Ectodermal cell (in vitro differentiated cells): Measurements from ENCODE around the gene GZMM.

Source experiments
- H3K27ac ChIP-seq: 2 replicates; pipeline ENCODE4 v1.7.0; 2013; ENCODE audit warnings: mild to moderate bottlenecking, low read depth, low read length; ENCODE audit not compliant: insufficient read depth, poor library complexity, severe bottlenecking
- H3K27me3 ChIP-seq: 2 replicates; pipeline ENCODE4 v1.7.0; 2013; ENCODE audit warnings: mild to moderate bottlenecking, low read length; ENCODE audit not compliant: insufficient read depth, control insufficient read depth, poor library complexity, severe bottlenecking
- H3K36me3 ChIP-seq: one replicate; pipeline ENCODE4 v1.7.0; 2013; ENCODE audit warnings: low read length; ENCODE audit not compliant: control insufficient read depth, insufficient read depth
- H3K4me1 ChIP-seq: one replicate; pipeline ENCODE4 v1.7.0; 2013; ENCODE audit warnings: low read length; ENCODE audit not compliant: control insufficient read depth, insufficient read depth
- H3K4me3 ChIP-seq: 2 replicates; pipeline ENCODE4 v1.7.0; 2013; ENCODE audit warnings: low read depth, low read length, control low read depth; ENCODE audit not compliant: insufficient read depth
- H3K9me3 ChIP-seq: 2 replicates; pipeline ENCODE4 v1.7.0; 2013; ENCODE audit warnings: mild to moderate bottlenecking, low read length, moderate library complexity; ENCODE audit not compliant: control insufficient read depth
- WGBS, 2 experiments: methylation state at CpG; one replicate each; pipeline ENCODE4 v1.1.7; 2013; ENCODE audit warnings: missing lambda C conversion rate in 2 of 2; 5-methylcytosine and 5-hydroxymethylcytosine counted together

GZMM gene

DNA sequence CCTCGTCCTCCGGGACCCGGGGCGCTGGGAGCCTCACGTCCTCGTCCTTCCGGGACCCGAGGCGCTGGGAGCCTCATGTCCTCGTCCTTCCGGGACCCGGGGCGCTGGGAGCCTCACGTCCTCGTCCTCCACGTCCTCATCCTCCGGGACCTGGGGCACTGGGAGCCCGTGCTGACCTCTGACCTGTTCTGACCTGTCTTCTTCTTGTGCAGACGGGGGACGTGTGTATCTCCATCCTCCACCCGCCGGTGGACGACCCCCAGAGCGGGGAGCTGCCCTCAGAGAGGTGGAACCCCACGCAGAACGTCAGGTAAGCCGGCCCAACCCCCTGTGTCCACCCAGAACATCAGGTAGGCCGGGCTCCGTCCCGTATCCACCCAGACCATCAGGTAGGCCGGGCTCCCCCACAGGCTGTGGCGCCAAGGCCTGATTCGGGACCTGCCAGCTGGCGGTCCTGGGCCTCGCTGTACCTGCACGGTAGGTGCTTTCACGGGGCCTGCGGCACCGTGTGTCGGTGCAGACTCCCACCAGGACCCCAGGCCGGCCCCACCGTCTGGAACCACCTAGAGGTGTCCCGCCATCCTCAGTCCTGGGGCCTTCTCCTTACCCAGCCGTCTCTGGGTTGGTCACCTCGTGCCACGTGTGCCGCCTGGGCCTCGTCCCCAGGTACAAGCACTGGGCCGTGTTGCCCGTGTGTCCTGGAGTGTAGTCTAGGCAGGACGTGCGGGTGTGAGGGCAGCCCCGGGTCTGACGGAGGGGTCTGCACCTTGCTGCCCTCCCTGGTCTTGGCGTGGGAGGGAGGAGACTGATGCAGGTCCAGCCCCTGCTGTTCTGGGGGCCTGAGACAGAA is 7.6 kb upstream of the GZMM start:
- H3K27me3 ChIP-seq: no peaks in the 10 kb centered on the region

DNA sequence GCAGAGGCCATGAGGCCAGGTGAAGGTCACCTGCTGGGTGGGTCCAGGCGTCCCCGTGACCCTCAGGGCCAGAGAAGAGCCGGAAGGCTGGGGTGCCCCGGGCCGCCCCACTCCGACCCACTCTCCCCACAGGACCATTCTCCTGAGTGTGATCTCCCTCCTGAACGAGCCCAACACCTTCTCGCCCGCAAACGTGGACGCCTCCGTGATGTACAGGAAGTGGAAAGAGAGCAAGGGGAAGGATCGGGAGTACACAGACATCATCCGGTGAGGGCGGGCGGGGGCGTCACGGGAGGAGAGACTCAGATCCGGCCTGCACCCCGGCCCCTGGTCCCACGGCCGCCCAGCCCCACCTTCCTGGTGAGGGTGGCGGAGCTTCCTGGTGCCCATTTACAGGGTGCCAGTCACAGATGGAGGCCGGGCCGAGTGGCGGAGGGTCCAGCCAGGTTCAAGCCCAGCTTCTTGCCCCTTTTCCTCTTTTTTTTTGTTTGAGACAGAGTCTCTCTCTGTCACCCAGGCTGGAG is 6.9 kb upstream of the GZMM start:
- WGBS, 2 experiments: 95 to 97% methylated on average over 26 of the region's 26 CpGs
- Histone ChIP-seq H3K36me3 (peaks cover 25% of the 10 kb centered on the region), H3K27me3 (no peaks in the 10 kb centered on the region), H3K9me3 (no peaks in the 10 kb centered on the region), H3K4me1 (peaks cover 11% of the 10 kb centered on the region), H3K4me3 (no peak overlapping the region), H3K27ac (no peak overlapping the region)

More for the DNA sequence above, 7.6 kb upstream of the GZMM start:
- Histone ChIP-seq H3K4me1 (peaks cover 11% of the 10 kb centered on the region), H3K9me3 (no peaks in the 10 kb centered on the region), H3K27ac (no peak overlapping the region), H3K4me3 (no peak overlapping the region), H3K36me3 (peaks cover 25% of the 10 kb centered on the region)
- WGBS, 2 experiments: 94 to 95% methylated on average over 55 of the region's 55 CpGs

DNA sequence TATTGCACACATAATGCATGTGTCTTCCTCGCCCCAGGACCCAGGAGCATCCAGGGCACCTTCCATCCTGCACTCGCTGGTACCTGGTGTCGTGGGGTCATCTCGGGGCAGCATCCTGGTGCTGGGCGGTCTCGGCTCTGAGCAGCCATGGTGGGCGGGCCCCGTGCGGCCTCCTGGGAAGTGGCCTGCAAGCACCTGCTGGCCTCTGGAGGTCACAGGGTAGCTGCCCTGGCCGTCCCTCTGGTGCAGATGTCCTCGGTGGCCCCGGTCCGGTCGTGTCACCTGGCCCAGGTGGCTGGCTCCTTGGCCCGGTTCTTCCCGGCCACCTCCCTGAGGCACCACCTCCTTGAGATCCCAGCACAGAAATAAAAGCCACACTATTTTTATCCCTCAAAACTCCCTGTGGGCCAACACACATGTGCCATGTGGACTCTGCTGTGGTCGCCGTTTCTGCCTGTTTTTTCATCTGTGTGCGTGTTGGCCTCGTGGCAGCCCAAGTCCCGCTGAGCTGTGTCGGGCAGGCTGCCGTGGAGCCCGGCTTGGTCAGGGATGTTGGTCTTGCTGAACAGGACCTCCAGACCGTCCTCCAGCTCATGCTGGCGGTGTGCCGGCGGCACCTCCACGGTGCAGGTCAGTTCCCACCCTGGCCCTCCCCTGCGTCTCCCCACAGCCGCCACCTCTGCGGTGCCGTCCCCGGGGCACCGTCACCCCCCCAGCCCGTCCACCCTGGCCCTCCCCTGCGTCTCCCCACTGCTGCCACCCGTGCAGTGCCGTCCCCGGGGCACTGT is 5.0 kb upstream of the GZMM start:
- H3K4me3 ChIP-seq: no peak overlapping the region
- peaks cover 31% of the 10 kb centered on the region for H3K36me3 ChIP-seq
- no peaks in the 10 kb centered on the region for H3K27me3 ChIP-seq
- H3K9me3 ChIP-seq: no peaks in the 10 kb centered on the region
- H3K4me1 ChIP-seq: peaks cover 5% of the 10 kb centered on the region
- H3K27ac ChIP-seq: no peak overlapping the region
- WGBS, 2 experiments: 94 to 95% methylated on average over 40 of the region's 40 CpGs

DNA sequence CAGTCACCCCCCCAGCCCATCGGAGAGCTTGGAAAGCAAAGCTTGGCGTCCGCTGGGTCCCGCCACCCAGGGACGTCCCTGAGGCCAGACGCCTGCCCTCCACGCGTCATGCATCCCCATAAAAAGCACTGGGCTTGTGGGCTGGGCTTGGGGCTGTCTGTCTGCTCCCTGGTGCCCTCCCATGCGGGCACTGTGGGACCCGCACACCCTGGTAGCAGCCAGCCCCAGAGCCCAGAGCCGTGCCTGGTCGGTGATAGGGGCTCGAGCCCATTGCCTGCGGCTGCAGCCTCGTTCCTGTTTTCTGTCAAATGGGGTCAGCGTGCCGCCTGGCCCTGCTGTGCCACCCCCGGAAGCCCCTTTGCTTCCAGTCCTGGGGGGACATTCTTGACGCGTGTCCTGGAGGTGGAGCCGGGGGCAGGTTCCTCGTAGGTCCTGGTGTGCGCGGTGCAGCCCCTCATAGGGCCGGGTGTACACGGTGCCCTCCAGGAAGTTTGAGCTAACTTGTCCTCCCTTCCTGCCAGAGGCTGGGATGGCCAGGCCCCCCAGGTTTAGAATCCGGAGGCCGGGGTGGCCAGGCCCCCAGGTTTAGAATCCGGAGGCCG is 4.3 kb upstream of the GZMM start:
- 90 to 91% methylated on average over 30 of the region's 30 CpGs for WGBS, 2 experiments
- H3K4me3 ChIP-seq: no peak overlapping the region
- H3K9me3 ChIP-seq: no peaks in the 10 kb centered on the region
- no peak overlapping the region for H3K27ac ChIP-seq
- no peaks in the 10 kb centered on the region for H3K4me1 ChIP-seq
- no peaks in the 10 kb centered on the region for H3K27me3 ChIP-seq
- peaks cover 31% of the 10 kb centered on the region for H3K36me3 ChIP-seq

DNA sequence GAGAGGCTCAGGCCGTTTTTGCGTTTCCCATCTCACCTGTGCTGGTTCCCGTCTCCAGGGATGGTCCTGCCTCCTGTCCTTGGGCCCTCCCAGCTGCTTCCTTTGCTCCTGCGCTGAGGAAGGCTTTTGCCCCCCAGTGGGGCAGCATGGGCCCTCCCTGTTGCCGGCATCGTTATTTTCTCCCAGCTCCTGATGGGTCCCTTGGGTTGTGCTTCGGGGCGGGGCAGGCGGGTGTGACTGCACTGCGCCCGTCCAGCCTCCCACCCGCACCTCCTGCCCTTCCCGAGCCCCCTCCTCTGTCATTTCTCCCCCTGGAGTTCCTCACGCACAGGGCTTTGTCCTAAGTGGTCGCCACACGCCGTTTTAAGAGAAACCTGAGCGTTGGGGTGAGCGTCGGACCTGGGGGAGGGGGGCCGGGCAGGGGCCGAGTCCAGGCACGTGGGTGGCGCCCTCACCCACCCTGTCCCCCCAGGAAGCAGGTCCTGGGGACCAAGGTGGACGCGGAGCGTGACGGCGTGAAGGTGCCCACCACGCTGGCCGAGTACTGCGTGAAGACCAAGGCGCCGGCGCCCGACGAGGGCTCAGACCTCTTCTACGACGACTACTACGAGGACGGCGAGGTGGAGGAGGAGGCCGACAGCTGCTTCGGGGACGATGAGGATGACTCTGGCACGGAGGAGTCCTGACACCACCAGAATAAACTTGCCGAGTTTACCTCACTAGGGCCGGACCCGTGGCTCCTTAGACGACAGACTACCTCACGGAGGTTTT is 2.8 kb upstream of the GZMM start:
- WGBS, 2 experiments: 93 to 94% methylated on average over 51 of the region's 51 CpGs
- H3K27ac ChIP-seq: no peak overlapping the region
- H3K4me1 ChIP-seq: no peaks in the 10 kb centered on the region
- no peak overlapping the region for H3K4me3 ChIP-seq
- H3K27me3 ChIP-seq: no peaks in the 10 kb centered on the region
- H3K9me3 ChIP-seq: no peaks in the 10 kb centered on the region
- H3K36me3 ChIP-seq: peaks cover 27% of the 10 kb centered on the region

DNA sequence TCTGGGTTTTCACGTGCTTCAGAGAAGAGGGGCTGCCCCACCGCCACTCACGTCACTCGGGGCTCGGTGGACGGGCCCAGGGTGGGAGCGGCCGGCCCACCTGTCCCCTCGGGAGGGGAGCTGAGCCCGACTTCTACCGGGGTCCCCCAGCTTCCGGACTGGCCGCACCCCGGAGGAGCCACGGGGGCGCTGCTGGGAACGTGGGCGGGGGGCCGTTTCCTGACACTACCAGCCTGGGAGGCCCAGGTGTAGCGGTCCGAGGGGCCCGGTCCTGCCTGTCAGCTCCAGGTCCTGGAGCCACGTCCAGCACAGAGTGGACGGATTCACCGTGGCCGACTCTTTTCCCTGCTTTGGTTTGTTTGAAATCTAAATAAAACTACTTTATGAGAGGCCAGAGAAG is 2.2 kb upstream of the GZMM start:
- H3K4me3 ChIP-seq: no peak overlapping the region
- peaks cover 20% of the 10 kb centered on the region for H3K36me3 ChIP-seq
- no peaks in the 10 kb centered on the region for H3K4me1 ChIP-seq
- 96 to 97% methylated on average over 26 of the region's 26 CpGs for WGBS, 2 experiments
- no peaks in the 10 kb centered on the region for H3K9me3 ChIP-seq
- H3K27ac ChIP-seq: no peak overlapping the region
- no peaks in the 10 kb centered on the region for H3K27me3 ChIP-seq

DNA sequence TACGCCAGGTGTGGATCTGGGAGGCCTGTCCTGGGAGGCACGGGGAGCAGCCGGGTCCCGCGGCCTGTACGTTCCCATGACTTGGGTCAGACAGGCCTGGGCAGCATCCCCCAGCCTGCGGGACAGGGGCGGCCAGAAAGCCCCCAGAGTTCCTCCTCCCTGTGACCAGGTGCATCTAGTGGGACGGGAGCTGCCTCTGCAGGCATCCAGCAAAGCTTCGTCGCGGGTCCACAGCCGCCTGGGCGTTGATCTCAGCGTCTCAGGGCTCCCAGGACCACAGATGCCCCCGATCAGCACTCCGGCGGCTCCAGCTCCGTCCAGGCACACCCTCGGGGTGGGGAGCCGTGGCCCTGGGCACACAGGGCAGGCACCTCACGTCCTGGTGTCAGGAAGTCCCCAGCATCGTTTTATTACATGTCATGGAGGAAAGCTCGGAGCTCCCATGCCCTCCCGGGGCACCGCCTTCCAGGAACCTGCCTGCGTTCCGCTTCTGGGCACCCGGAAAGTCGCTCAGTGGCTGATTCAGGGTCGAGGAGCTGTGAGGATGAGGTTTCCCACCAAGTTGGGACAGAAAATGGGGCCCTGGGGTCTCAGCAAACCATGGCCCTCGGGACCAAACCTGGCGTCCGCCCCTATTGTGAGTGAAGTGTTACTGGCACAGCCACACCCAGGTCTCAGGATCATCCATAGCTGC is 1.5 kb upstream of the GZMM start:
- 92 to 94% methylated on average over 34 of the region's 34 CpGs for WGBS, 2 experiments

DNA sequence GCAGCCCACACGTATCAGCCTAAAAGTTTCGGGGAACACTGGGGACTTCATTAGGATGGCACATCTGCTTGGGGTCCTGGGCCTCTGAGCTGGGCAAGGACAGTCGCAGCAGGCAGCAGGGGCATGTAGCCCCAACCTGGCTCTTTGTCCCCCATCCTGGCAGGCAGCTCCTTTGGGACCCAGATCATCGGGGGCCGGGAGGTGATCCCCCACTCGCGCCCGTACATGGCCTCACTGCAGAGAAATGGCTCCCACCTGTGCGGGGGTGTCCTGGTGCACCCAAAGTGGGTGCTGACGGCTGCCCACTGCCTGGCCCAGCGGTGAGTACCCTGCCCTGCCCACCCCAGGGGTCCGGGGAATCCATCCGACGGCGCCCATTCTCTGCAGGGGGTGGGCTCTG is 3.3 kb downstream of the GZMM start:
- no peaks in the 10 kb centered on the region for H3K4me1 ChIP-seq
- 86 to 89% methylated on average over 15 of the region's 15 CpGs for WGBS, 2 experiments
- no peaks in the 10 kb centered on the region for H3K9me3 ChIP-seq
- H3K27me3 ChIP-seq: no peaks in the 10 kb centered on the region
- peaks cover 4% of the 10 kb centered on the region for H3K36me3 ChIP-seq
- no peak overlapping the region for H3K4me3 ChIP-seq
- H3K27ac ChIP-seq: no peak overlapping the region

More for the DNA sequence above, 1.5 kb upstream of the GZMM start:
- Histone ChIP-seq H3K36me3 (peaks cover 15% of the 10 kb centered on the region), H3K4me3 (no peak overlapping the region), H3K9me3 (no peaks in the 10 kb centered on the region), H3K27me3 (no peaks in the 10 kb centered on the region), H3K4me1 (no peaks in the 10 kb centered on the region), H3K27ac (no peak overlapping the region)
